ENCODE data around the gene CACNA1C.

CACNA1C gene

GRCh38 chr12:2172491-2173214 is 119.9 kb downstream of the CACNA1C start:
- H3K27ac Mint-ChIP-seq = no peak overlapping the region
- peaks cover 8 to 10% of the 10 kb centered on the region in 2 donors for H3K9me3 Mint-ChIP-seq
- H3K4me3 Mint-ChIP-seq = no peak overlapping the region
- ATAC-seq (no peak), DNase-seq (no peak)
- H3K27me3 Mint-ChIP-seq = peaks cover 5% of the 10 kb centered on the region
- H3K4me1 Mint-ChIP-seq = no peaks in the 10 kb centered on the region

DNA sequence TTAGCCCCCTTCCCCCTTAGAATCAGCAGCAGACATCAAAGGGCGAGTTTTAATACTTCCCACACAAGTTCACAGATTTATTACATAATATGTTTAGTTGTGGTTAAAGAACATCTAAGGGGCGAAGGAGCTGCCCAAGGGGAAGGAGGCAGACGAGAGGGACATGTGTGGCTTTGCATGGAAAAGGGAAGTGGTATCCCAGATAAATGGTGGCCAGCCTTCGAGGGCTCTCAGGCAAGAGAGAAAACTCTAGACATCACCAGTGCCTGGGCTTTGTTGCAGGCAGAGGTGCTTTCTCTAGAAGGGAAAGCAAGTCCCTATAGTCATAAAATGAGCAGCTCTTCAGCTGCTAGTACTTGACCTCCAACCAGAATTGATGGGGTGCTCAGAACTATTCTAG is 121.2 kb downstream of the CACNA1C start:
- no peak for ATAC-seq
- H3K27me3 Mint-ChIP-seq = peaks cover 16% of the 10 kb centered on the region

DNA sequence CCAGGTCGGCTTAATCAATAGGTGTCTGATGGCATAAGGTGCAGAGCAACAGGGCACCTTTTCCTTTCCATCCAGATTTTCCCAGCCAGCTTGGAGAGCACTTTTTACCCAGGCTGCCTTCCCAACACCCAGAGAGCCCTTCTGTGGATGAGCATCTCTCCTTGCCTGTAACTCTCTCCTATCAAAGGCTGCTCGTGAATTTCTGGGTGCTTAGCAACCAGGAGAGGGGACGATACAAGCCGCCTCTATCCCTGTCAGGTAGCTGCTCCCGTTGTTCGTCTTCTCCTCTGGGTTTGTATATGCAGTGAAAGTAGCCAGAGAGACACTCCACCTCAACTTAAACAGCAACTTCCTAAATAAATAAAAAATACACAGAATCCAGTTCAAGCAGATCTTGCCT is 124.2 kb downstream of the CACNA1C start:
- no peak for DNase-seq
- peaks cover 16% of the 10 kb centered on the region for H3K27me3 Mint-ChIP-seq
- no peak overlapping the region for H3K27ac Mint-ChIP-seq
- ATAC-seq = no peak
- H3K4me1 Mint-ChIP-seq = no peaks in the 10 kb centered on the region
- no peak overlapping the region for H3K4me3 Mint-ChIP-seq
- H3K9me3 Mint-ChIP-seq = no peaks in the 10 kb centered on the region

More for the DNA sequence above, 121.2 kb downstream of the CACNA1C start:
- Mint-ChIP-seq H3K4me1 (no peaks in the 10 kb centered on the region), H3K9me3 (no peaks in the 10 kb centered on the region), H3K27ac (no peak overlapping the region), H3K4me3 (no peak overlapping the region)
- no peak for DNase-seq

DNA sequence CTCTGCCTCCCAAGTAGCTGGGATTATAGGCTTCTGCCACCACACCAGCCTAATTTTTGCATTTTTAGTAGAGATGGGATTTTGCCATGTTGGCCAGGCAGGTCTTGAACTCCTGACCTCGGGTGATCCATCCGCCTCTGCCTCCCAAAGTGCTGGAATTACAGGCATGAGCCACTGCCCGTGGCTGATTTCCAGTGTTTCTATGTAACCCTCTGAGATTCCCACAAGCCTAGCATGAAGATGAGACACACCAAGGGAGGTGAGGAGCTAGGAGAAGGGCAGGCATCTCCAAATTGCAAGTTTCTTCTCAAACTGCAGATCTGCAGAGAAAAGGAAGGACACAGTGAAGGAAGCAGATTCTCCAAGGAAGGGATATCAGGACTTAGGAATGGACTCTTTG is 125.0 kb downstream of the CACNA1C start:
- Mint-ChIP-seq H3K27me3 (peaks cover 16% of the 10 kb centered on the region), H3K9me3 (no peaks in the 10 kb centered on the region), H3K4me3 (no peak overlapping the region), H3K4me1 (no peaks in the 10 kb centered on the region), H3K27ac (no peak overlapping the region)
- no peak for ATAC-seq
- DNase-seq = no peak

DNA sequence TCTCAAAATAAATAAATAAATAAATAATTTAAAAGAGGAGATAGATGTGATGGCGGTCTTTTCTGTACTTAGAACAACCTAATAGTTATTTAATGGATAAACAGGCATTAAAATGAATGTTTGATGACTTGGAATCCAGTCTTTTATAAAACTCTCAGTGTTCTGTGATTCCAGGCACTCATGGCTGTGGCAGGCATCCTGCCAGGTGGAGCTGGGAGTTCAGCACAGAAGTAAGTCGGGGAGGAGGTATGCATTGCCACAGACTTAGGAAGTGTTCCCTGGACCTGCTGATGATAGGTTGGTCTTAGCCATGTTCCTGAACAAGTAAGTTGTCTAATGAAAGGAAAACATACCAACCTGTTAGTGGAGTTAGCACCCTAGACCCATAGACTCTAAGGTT is 126.3 kb downstream of the CACNA1C start:
- DNase-seq = no peak
- H3K27me3 Mint-ChIP-seq = peaks cover 16% of the 10 kb centered on the region

DNA sequence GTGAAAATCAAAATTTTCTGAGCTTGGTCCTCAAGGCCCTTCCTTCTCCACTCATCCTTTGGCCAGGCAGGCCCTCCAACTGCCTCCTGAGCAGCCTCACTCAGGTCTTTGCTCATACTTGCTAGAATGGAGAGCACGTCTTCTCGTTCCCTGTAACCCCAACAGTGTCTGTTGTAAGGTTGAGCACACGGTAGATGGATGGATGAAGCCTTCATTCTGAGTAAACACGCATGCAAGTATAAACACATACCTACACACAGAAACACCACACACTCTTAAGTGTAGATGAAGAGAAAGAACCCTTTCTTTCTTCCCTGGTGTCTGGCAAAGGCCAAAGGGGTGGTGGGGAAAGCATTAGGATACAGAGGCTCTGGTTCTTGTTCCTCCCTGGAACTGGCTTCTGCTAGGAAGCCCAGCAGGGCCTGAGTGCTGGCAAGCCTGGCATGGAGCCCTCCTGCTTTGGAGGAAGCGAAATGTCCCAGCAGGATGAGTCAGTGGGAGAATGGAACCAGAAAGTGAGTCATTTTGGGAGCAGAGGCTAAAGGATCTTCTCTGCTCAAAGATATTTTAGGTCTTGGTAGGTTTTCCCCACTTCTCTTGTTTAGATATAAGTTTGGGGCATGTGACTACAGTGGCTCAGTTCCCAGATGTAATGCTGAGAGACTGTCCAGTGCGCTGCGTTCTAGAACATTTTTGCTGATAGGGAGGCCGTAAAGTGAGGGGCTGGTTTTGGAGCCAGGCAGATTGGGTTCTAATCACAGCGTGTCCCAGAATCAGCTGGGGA is 127.4 kb downstream of the CACNA1C start:
- Mint-ChIP-seq H3K9me3 (no peaks in the 10 kb centered on the region), H3K27me3 (peaks cover 16% of the 10 kb centered on the region), H3K4me1 (peaks cover 8% of the 10 kb centered on the region), H3K27ac (peak overlapping the region in 1 of 2 donors; percentile 23), H3K4me3 (no peak overlapping the region)
- no peak for DNase-seq
- ATAC-seq = no peak

More for the DNA sequence above, 126.3 kb downstream of the CACNA1C start:
- no peak overlapping the region for H3K4me3 Mint-ChIP-seq
- no peak for ATAC-seq
- H3K4me1 Mint-ChIP-seq = peaks cover 2% of the 10 kb centered on the region
- no peaks in the 10 kb centered on the region for H3K9me3 Mint-ChIP-seq
- H3K27ac Mint-ChIP-seq = no peak overlapping the region

DNA sequence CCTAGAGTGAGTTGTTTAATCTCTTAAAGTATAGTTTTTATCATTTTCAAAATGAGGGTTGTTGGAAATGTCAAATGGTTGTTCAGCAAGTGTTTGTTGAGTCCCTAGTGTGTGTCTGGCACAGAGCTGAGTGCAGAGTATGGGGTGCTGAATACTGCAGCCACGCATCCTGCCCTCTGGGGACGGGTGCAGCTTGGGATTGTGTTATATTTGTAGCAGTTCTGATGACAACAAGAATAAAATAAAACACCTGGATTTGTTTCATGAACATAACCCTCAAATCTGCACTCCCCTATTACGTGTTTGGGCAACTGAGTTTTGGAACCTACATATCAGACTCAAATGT is 127.9 kb downstream of the CACNA1C start:
- ATAC-seq (no peak), DNase-seq (no peak)
- no peak overlapping the region for H3K4me3 Mint-ChIP-seq
- H3K9me3 Mint-ChIP-seq = no peaks in the 10 kb centered on the region
- no peak overlapping the region for H3K27ac Mint-ChIP-seq
- H3K4me1 Mint-ChIP-seq = peaks cover 8% of the 10 kb centered on the region
- H3K27me3 Mint-ChIP-seq = peaks cover 16% of the 10 kb centered on the region

- DNase-seq (no peak), ATAC-seq (no peak)
- Mint-ChIP-seq H3K4me3 (no peak overlapping the region), H3K27me3 (no peaks in the 10 kb centered on the region), H3K9me3 (no peaks in the 10 kb centered on the region), H3K4me1 (peaks cover 8% of the 10 kb centered on the region), H3K27ac (peak overlapping the region in 1 of 2 donors; percentile 92)
These were observed 131.1 kb downstream of the CACNA1C start for GRCh38 chr12:2183556-2184541.

- Mint-ChIP-seq H3K27me3 (no peaks in the 10 kb centered on the region), H3K9me3 (no peaks in the 10 kb centered on the region), H3K4me1 (peaks cover 8% of the 10 kb centered on the region), H3K4me3 (no peak overlapping the region), H3K27ac (no peak overlapping the region)
- no peak for DNase-seq
- ATAC-seq = no peak
These were observed 133.1 kb downstream of the CACNA1C start for GRCh38 chr12:2185751-2186341.

DNA sequence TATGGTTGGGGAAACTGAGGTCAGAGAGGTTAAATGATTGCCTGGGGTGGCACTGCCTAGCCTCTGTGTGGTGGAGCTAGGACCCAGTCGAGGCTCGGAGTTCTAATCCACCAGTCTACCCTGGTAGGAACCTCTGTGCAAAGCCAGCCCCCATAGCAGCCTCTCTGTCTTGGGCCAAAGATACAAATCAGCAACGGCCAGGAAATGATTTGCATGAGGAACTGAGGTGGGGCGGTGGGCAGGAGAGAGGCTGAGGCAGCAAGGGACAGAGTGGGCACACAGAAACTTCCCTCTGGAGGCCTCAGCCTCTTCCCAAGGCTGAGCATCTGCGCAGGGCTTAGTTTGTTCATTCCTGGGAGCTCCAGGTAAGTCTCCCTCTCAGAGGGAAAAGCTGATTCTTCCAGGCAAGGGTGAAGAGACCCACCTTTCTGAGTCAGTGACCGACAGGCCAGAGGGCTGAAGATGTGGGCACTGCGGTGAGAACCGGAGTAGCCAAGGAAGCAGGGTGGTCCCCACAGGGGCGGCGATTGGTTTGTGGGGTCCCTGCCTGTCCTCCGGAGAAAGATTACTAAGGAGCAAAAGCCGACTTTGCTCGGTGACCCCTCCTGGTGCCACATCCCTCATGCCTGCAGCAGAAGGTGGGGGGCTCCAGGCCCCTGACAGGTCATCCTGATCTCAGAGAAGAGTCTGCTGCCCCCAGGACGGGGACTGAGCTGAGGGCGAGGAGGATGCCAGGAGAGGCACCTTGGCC is 134.6 kb downstream of the CACNA1C start:
- DNase-seq (no peak), ATAC-seq (no peak)
- Mint-ChIP-seq H3K4me1 (peaks cover 8% of the 10 kb centered on the region), H3K27me3 (no peaks in the 10 kb centered on the region), H3K9me3 (no peaks in the 10 kb centered on the region), H3K27ac (peak overlapping the region in 1 of 2 donors; percentile 13), H3K4me3 (no peak overlapping the region)

DNA sequence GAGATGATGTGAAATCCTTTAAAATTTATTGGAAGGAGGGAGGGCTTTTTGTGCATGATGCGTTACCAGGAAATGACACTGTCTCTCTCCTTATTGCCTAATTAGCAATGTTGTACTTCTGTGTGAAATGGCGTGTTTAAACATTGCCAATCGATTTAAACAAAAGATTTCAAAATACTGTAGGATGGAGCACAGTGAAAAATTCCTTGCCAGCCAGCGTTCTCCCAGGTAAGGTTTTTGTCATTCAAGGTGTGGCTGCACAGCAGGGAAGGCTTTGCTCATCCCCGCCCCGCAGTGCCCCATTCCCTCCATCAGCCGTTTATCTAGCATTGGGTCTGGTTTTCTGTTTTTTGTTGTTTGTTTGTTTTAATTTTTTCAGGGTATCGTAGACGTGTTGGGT is 137.3 kb downstream of the CACNA1C start:
- H3K9me3 Mint-ChIP-seq = no peaks in the 10 kb centered on the region
- no peak overlapping the region for H3K4me3 Mint-ChIP-seq
- ATAC-seq = no peak
- no peak overlapping the region for H3K27ac Mint-ChIP-seq
- DNase-seq = no peak
- H3K4me1 Mint-ChIP-seq = no peaks in the 10 kb centered on the region
- no peaks in the 10 kb centered on the region for H3K27me3 Mint-ChIP-seq

DNA sequence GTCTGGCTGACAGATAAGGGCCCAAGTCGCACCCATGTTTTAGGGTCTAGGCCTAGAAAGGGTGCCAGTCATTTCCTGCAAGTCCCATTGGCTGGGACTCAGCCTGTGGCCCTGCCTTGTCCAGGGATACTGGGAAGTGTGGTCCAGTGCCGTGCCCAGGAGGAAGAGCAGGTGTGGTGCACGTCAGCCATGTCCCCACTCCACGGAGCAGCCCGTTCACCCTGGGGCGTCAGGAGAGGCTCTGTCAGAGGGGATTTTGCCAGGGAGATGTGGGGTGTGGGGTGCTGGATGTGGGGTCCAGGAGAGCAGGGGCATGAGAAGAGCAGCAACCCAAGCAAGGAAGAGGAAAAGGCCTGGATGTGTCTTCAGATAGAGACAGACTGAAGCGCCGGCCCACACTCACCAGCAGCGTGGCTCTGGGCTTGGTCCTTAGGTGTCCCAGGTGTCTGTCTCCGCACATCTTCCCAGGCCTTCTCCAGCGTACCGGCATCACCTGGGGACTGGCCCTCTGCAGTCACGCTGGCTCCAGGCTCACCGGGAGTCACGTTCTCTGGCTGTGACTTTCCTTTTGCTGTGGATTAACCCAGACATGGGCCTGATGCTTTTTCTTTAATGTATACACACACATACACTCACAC is 138.2 kb downstream of the CACNA1C start:
- Mint-ChIP-seq H3K27ac (no peak overlapping the region), H3K4me1 (no peaks in the 10 kb centered on the region), H3K9me3 (no peaks in the 10 kb centered on the region), H3K27me3 (no peaks in the 10 kb centered on the region), H3K4me3 (no peak overlapping the region)
- ATAC-seq = no peak
- DNase-seq = no peak

- Mint-ChIP-seq H3K27me3 (no peaks in the 10 kb centered on the region), H3K9me3 (no peaks in the 10 kb centered on the region), H3K4me1 (no peaks in the 10 kb centered on the region), H3K27ac (no peak overlapping the region), H3K4me3 (no peak overlapping the region)
- DNase-seq (no peak), ATAC-seq (no peak)
These were observed 138.9 kb downstream of the CACNA1C start for GRCh38 chr12:2191534-2192153.

DNA sequence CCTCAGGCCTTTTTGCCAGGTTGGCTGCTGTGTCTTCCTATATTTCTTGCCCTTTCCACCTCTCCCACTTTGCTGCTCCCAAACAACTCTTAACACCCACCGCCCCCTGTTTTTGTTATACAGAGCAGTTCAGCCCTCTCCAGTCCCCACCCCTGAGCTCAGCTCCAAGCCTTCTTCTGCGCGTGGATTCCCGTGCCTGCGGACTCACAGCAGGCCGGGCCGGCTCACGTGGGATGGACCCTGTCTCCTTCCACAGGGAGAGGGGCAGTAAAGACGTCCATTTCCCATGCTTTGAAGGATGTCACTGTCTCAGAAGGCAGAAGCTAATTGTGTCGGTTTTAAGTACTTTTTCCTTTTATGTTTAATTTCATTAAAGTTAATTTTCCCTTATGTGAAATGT is 139.4 kb downstream of the CACNA1C start:
- H3K4me1 Mint-ChIP-seq = no peaks in the 10 kb centered on the region
- no peak for ATAC-seq

More for the DNA sequence above, 139.4 kb downstream of the CACNA1C start:
- DNase-seq = no peak
- H3K27ac Mint-ChIP-seq = no peak overlapping the region
- H3K27me3 Mint-ChIP-seq = no peaks in the 10 kb centered on the region
- no peak overlapping the region for H3K4me3 Mint-ChIP-seq
- no peaks in the 10 kb centered on the region for H3K9me3 Mint-ChIP-seq
